Mammary epithelial cell (primary cell): ENCODE results near the gene ACER3.

Experiments used
- EZH2 ChIP-seq: IDR thresholded peaks from 2 replicates; pipeline ENCODE4 v1.6.1; 2012; ENCODE audit warnings: low read length, inconsistent platforms, borderline replicate concordance
- TF ChIP-seq, protein P1 (sequence below), 2 donors: IDR thresholded peaks in 1 of 2; conservative IDR thresholded peaks in 1 of 2; 2 replicates each; pipeline ENCODE4 v1.5.1; 2011 to 2012; ENCODE audit warnings: inconsistent platforms in 2 of 2, low read length in 2 of 2, mild to moderate bottlenecking in 2 of 2, control low read depth in 1 of 2, low read depth in 1 of 2; ENCODE audit not compliant: insufficient read depth in 1 of 2; ENCODE audit errors: extremely low read depth in 1 of 2

DNA sequence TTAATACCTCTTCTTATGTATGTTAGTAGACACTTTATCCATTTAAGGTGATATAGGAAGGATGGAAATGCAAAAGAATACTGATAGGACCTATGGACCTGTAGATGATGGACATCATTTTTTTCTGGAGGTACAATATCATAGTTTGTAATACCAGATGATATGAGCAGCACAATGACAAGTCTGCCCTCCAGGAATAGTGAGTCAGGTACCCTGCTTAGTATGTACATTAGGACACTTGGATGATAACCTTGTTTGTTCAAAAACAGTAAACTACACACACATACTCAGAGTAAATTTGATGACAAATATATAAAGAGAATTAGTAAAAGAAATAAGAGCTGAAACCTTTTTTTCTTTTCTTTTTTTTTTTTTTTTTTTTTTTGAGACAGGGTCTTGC is 114.8 kb downstream of the ACER3 start:
- TF ChIP-seq, protein P1, sequence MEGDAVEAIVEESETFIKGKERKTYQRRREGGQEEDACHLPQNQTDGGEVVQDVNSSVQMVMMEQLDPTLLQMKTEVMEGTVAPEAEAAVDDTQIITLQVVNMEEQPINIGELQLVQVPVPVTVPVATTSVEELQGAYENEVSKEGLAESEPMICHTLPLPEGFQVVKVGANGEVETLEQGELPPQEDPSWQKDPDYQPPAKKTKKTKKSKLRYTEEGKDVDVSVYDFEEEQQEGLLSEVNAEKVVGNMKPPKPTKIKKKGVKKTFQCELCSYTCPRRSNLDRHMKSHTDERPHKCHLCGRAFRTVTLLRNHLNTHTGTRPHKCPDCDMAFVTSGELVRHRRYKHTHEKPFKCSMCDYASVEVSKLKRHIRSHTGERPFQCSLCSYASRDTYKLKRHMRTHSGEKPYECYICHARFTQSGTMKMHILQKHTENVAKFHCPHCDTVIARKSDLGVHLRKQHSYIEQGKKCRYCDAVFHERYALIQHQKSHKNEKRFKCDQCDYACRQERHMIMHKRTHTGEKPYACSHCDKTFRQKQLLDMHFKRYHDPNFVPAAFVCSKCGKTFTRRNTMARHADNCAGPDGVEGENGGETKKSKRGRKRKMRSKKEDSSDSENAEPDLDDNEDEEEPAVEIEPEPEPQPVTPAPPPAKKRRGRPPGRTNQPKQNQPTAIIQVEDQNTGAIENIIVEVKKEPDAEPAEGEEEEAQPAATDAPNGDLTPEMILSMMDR (conservative IDR thresholded peaks at IDR 0.05 in 1 of 2, IDR thresholded peaks at IDR 0.05 in 1 of 2; ENCODE audit: extremely low read depth in 1 of 2, insufficient read depth in 1 of 2, low read depth in 1 of 2, low read length in 2 of 2), result no peak
- no peak for TF ChIP-seq EZH2
